Astrocyte (in vitro differentiated cells and primary cell): Measurements from ENCODE around the gene TMA7. TPM values are rescaled to one million over a fixed set of nuclear protein-coding genes. Genes with fewer than 3 reads are reported as not detected.
"Not testable (repeated sequence)": the region's sequence is repeated elsewhere in the genome, so short reads cannot be mapped to it uniquely, and the experiment has no call there.

ENCODE experiments used
- DNase-seq: peaks from one replicate; pipeline ENCODE4 v3.0.0-alpha.2; 2010; ENCODE audit warnings: low read depth
- FAIRE-seq: peaks from 2 replicates; lab custom pipeline; 2011; peaks lifted over from hg19 to GRCh38; lab: Jason Lieb, UNC
- H2AFZ ChIP-seq: 2 replicates; pipeline ENCODE4 v1.6.0; 2012; ENCODE audit warnings: low read depth, low read length, inconsistent platforms
- H3K27ac ChIP-seq: 2 replicates; pipeline ENCODE4 v1.5.1; 2011; ENCODE audit warnings: low read depth, low read length, inconsistent platforms
- H3K27me3 ChIP-seq: 2 replicates; pipeline ENCODE4 v1.6.0; 2011; ENCODE audit warnings: low read length, inconsistent platforms; ENCODE audit not compliant: insufficient read depth
- H3K36me3 ChIP-seq: 2 replicates; pipeline ENCODE4 v1.5.1; 2011; ENCODE audit warnings: low read length, inconsistent platforms; ENCODE audit not compliant: insufficient read depth
- H3K4me1 ChIP-seq: 2 replicates; pipeline ENCODE4 v1.5.1; 2011; ENCODE audit warnings: low read length, inconsistent platforms; ENCODE audit not compliant: insufficient read depth
- H3K4me2 ChIP-seq: 2 replicates; pipeline ENCODE4 v1.6.0; 2012; ENCODE audit warnings: low read length, inconsistent platforms
- H3K4me3 ChIP-seq: 2 replicates; pipeline ENCODE4 v1.5.1; 2011; ENCODE audit warnings: low read depth, mild to moderate bottlenecking, low read length, inconsistent platforms; ENCODE audit not compliant: insufficient read depth
- H3K79me2 ChIP-seq: 2 replicates; pipeline ENCODE4 v1.6.0; 2012; ENCODE audit warnings: mild to moderate bottlenecking, low read length, inconsistent platforms; ENCODE audit not compliant: insufficient read depth
- H3K9ac ChIP-seq: 2 replicates; pipeline ENCODE4 v1.6.0; 2012; ENCODE audit warnings: mild to moderate bottlenecking, low read length, inconsistent platforms
- H3K9me3 ChIP-seq: 2 replicates; pipeline ENCODE4 v1.5.1; 2012; ENCODE audit warnings: low read depth, mild to moderate bottlenecking, low read length, inconsistent platforms; ENCODE audit not compliant: insufficient read depth
- H4K20me1 ChIP-seq: 2 replicates; pipeline ENCODE4 v1.6.0; 2012; ENCODE audit warnings: low read length, inconsistent platforms; ENCODE audit not compliant: insufficient read depth
- H3K27ac Mint-ChIP-seq: one replicate; pipeline ENCODE4 v1.8.0; 2021; ENCODE audit warnings: mild to moderate bottlenecking, mixed read lengths; ENCODE audit not compliant: unreplicated experiment
- H3K27me3 Mint-ChIP-seq: one replicate; pipeline ENCODE4 v1.8.0; 2021; ENCODE audit warnings: low read depth, mixed read lengths; ENCODE audit not compliant: unreplicated experiment
- H3K36me3 Mint-ChIP-seq: one replicate; pipeline ENCODE4 v1.8.0; 2021; ENCODE audit warnings: low read depth, mixed read lengths; ENCODE audit not compliant: unreplicated experiment
- H3K4me1 Mint-ChIP-seq: one replicate; pipeline ENCODE4 v1.8.0; 2021; ENCODE audit warnings: low read depth, mixed read lengths; ENCODE audit not compliant: unreplicated experiment
- H3K4me3 Mint-ChIP-seq: one replicate; pipeline ENCODE4 v1.8.0; 2021; ENCODE audit warnings: mild to moderate bottlenecking, moderate library complexity, mixed read lengths; ENCODE audit not compliant: unreplicated experiment
- H3K9me3 Mint-ChIP-seq: one replicate; pipeline ENCODE4 v1.8.0; 2021; ENCODE audit warnings: mild to moderate bottlenecking, mixed read lengths; ENCODE audit not compliant: unreplicated experiment
- CTCF ChIP-seq: IDR thresholded peaks from 2 replicates; pipeline ENCODE4 v1.5.1; 2011; ENCODE audit warnings: low read depth, mild to moderate bottlenecking, inconsistent platforms, low read length, moderate library complexity; ENCODE audit not compliant: insufficient read depth
- EZH2 ChIP-seq: IDR thresholded peaks from 2 replicates; pipeline ENCODE4 v1.6.1; 2012; ENCODE audit warnings: mild to moderate bottlenecking, low read length, inconsistent platforms; ENCODE audit not compliant: insufficient read depth
- total RNA-seq: library from RNA; stranded (reverse); gene quantifications from 2 replicates; pipeline ENCODE4 v1.2.1, GENCODE V29; 2021

Gene TMA7
- total RNA-seq, 1 donor from 2014 or later = 272 TPM

DNA sequence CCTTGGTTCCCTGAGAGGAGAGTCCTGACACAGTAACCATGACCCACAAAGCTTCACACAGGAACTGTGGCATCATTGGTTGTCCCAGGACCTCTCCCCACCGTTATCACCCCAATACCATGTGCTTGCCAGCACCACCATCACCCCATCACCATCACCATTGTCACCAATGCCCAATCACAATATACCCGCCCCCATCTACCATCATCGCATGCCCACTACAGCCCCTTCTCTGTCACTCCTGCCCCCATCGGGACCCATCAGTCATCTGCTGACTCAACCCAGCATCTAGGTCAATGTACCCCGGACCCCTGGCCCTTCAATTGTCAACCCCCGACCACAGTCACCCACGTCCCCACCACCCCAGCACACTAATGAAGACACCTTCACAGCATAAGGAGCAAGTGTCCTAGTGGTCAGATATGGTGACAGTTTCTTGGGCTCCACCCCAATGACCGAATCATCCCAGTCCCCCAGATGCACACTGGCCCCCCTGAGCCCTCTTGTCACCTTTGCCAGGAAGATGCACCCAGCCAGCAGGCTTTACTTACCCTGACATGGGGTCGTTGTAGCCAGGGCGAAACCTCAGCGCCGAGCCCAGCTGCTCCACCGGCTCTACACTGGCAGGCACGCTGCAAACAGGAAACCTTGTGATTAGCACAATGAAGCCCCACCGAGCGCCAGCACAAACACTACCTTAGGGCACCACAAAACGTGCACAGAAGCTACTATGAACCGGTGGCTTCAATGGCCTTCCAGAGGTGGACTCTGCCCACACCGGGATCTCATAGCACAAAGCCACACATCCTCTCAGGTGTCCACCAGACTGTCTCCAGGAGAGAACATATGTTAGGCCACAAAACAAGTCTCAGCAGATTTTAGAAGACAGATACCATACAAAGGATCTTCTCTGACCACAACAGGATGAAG lies 38.8 kb downstream of the TMA7 start:
- peaks cover 4% of the 10 kb centered on the region for H3K4me1 Mint-ChIP-seq
- no peak overlapping the region for H3K4me3 Mint-ChIP-seq
- peaks cover 16% of the 10 kb centered on the region for H3K36me3 Mint-ChIP-seq
- FAIRE-seq (no peak), DNase-seq (no peak)
- TF ChIP-seq CTCF (no peak), EZH2 (no peak)
- H3K27me3 ChIP-seq = no peaks in the 10 kb centered on the region
- H4K20me1 ChIP-seq = no peaks in the 10 kb centered on the region
- H3K9ac ChIP-seq = no peak overlapping the region
- no peaks in the 10 kb centered on the region for H3K36me3 ChIP-seq
- no peaks in the 10 kb centered on the region for H3K9me3 ChIP-seq
- H3K79me2 ChIP-seq = no peaks in the 10 kb centered on the region
- no peaks in the 10 kb centered on the region for H3K27me3 Mint-ChIP-seq
- H3K27ac Mint-ChIP-seq = no peak overlapping the region
- no peak overlapping the region for H3K4me2 ChIP-seq
- no peak overlapping the region for H3K4me3 ChIP-seq
- no peak overlapping the region for H2AFZ ChIP-seq
- H3K9me3 Mint-ChIP-seq = no peaks in the 10 kb centered on the region
- no peaks in the 10 kb centered on the region for H3K4me1 ChIP-seq
- H3K27ac ChIP-seq = no peak overlapping the region

GRCh38 chr3:48480891-48481290 lies 40.8 kb downstream of the TMA7 start:
- not testable (repeated sequence) for H3K27me3 ChIP-seq, H3K4me3 Mint-ChIP-seq, H3K4me2 ChIP-seq, DNase-seq, H3K9me3 Mint-ChIP-seq, H3K4me1 ChIP-seq, H3K9ac ChIP-seq, FAIRE-seq, H3K36me3 ChIP-seq, H3K27me3 Mint-ChIP-seq, H2AFZ ChIP-seq, H4K20me1 ChIP-seq, H3K79me2 ChIP-seq, H3K36me3 Mint-ChIP-seq, H3K27ac ChIP-seq, H3K4me1 Mint-ChIP-seq, H3K27ac Mint-ChIP-seq, H3K4me3 ChIP-seq, H3K9me3 ChIP-seq

- H3K27ac ChIP-seq, H3K36me3 Mint-ChIP-seq, H3K27me3 ChIP-seq, H3K4me3 Mint-ChIP-seq, H3K79me2 ChIP-seq, H3K36me3 ChIP-seq, H4K20me1 ChIP-seq, H3K27me3 Mint-ChIP-seq, H3K9me3 Mint-ChIP-seq, H3K9ac ChIP-seq, H3K9me3 ChIP-seq, H3K4me2 ChIP-seq, DNase-seq, FAIRE-seq, H3K4me1 Mint-ChIP-seq, H3K4me3 ChIP-seq, H3K4me1 ChIP-seq, H3K27ac Mint-ChIP-seq, H2AFZ ChIP-seq: not testable (repeated sequence)
Observed at GRCh38 chr3:48482822-48483221, 42.8 kb downstream of the TMA7 start.
